K562 (cell line): ENCODE data around the gene CHMP5. TPM values are rescaled to one million over a fixed set of nuclear protein-coding genes. Genes with fewer than 3 reads are reported as not detected.

Experiments
- CBFA2T3 ChIP-seq: fragments of 450-650 bp; IDR thresholded peaks from 2 replicates; pipeline ENCODE4 v1.6.1; 2017
- CBX8 ChIP-seq: fragments of 200-600 bp; sonication (generic); IDR thresholded peaks from 2 replicates; pipeline ENCODE4 v1.6.1; 2012; ENCODE audit warnings: borderline replicate concordance, mixed run types, low read depth, mild to moderate bottlenecking, moderate library complexity, mixed read lengths, low read length, control low read depth, inconsistent platforms; ENCODE audit not compliant: poor library complexity, severe bottlenecking; ENCODE audit errors: extremely low read depth
- HDAC1 ChIP-seq, 2 experiments: fragments of 450-650 bp; IDR thresholded peaks; 2 replicates each; pipeline ENCODE4 v1.6.1; 2016 to 2017; ENCODE audit warnings: inconsistent platforms in 1 of 2, mild to moderate bottlenecking in 1 of 2, moderate library complexity in 1 of 2
- NEUROD1 ChIP-seq: fragments of 150-350 bp; IDR thresholded peaks from 2 replicates; pipeline ENCODE4 v1.6.1; 2014; ENCODE audit warnings: borderline replicate concordance, low read length, low read depth; ENCODE audit not compliant: partially characterized antibody
- PCBP2 ChIP-seq: fragments of 200-400 bp; formaldehyde crosslinking; IDR thresholded peaks from 2 replicates; pipeline ENCODE4 v1.6.1; 2018; ENCODE audit warnings: low read length, low read depth, mild to moderate bottlenecking, moderate library complexity; ENCODE audit not compliant: poor library complexity, severe bottlenecking
- RCOR1 ChIP-seq, 2 experiments: IDR thresholded peaks; 2 replicates each; pipeline ENCODE4 v1.6.1; 2012; ENCODE audit warnings: low read depth in 2 of 2, low read length in 2 of 2, borderline replicate concordance in 1 of 2, improper control_type of control experiment in 1 of 2
- SIX5 ChIP-seq, 2 experiments: IDR thresholded peaks; 2 replicates each; pipeline ENCODE4 v1.6.1; 2011; ENCODE audit warnings: low read length in 2 of 2, borderline replicate concordance in 1 of 2, low read depth in 1 of 2, mild to moderate bottlenecking in 1 of 2, moderate library complexity in 1 of 2; ENCODE audit not compliant: insufficient read depth in 1 of 2
- SMARCA4 ChIP-seq: fragments of 450-650 bp; IDR thresholded peaks from 2 replicates; pipeline ENCODE4 v1.6.1; 2016
- ZNF124 ChIP-seq: sonication (generic); formaldehyde crosslinking; IDR thresholded peaks from 2 replicates; pipeline ENCODE4 v1.8.1; 2022; ENCODE audit warnings: missing genetic modification reagents
- ZNF274 ChIP-seq: IDR thresholded peaks from 2 replicates; pipeline ENCODE4 v1.6.1; 2011; ENCODE audit warnings: low read depth, mild to moderate bottlenecking, low read length, moderate library complexity, borderline replicate concordance
- ZNF696 ChIP-seq: fragments of 250-450 bp; sonication (Bioruptor Pico); conservative IDR thresholded peaks from 2 replicates; pipeline ENCODE4 v1.4.0; 2020; ENCODE audit warnings: mild to moderate bottlenecking, moderate library complexity
- ZNF77 ChIP-seq: fragments of 250-450 bp; sonication (Bioruptor Pico); IDR thresholded peaks from 2 replicates; pipeline ENCODE4 v1.5.0; 2020
- polyA plus RNA-seq, 8 experiments: library from polyadenylated mRNA; depleted of rRNA in 4 of 8; stranded (reverse) in 5 of 8; unstranded in 3 of 8; fragments of >200 nt; fragmentation: Nextera tagmentation in 2 of 8; fragmentation: Illumina TruSeq in 1 of 8; extraction: Ambion mirVana in 2 of 8; extraction: Trizol in 1 of 8; gene quantifications; 2 replicates each; pipeline versions ENCODE4 v1.2.1 to v1.2.3, GENCODE V29; 2011 to 2014; ENCODE audit warnings: inconsistent platforms in 1 of 8, missing spikeins in 1 of 8
- total RNA-seq, 7 experiments: library from RNA; depleted of rRNA in 6 of 7; stranded (reverse); fragments of >200 nt in 6 of 7; fragmentation: Illumina TruSeq in 2 of 7; extraction: Trizol in 2 of 7; gene quantifications; 2 replicates each; pipeline versions ENCODE4 v1.2.1 to v1.2.3, GENCODE V29; 2011 to 2021; ENCODE audit warnings: low replicate concordance in 1 of 7
- TF ChIP-seq, protein P1 (sequence below): fragments of 250-450 bp; sonication (Bioruptor Pico); IDR thresholded peaks from 2 replicates; pipeline ENCODE4 v1.5.0; 2022; ENCODE audit warnings: mild to moderate bottlenecking
- TF ChIP-seq, protein P2 (sequence below): sonication (generic); formaldehyde crosslinking; IDR thresholded peaks from 2 replicates; pipeline ENCODE4 v1.8.1; 2023; ENCODE audit warnings: mild to moderate bottlenecking, missing genetic modification reagents
- TF ChIP-seq, protein P3 (sequence below): sonication (generic); formaldehyde crosslinking; IDR thresholded peaks from 2 replicates; pipeline ENCODE4 v1.8.1; 2023; ENCODE audit warnings: mild to moderate bottlenecking, missing genetic modification reagents
- TF ChIP-seq, protein P4 (sequence below): fragments of 450-650 bp; IDR thresholded peaks from 2 replicates; pipeline ENCODE4 v1.6.1; 2018; ENCODE audit warnings: mild to moderate bottlenecking, low read depth; ENCODE audit not compliant: partially characterized antibody
- TF ChIP-seq, protein P5 (sequence below): fragments of 250-450 bp; sonication (Bioruptor Pico); IDR thresholded peaks from 2 replicates; pipeline ENCODE4 v1.5.1; 2021; ENCODE audit warnings: mild to moderate bottlenecking

CHMP5 gene
- total and polyA plus RNA-seq, 9 of the 15 experiments (the other 6 are each of a cell fraction or from before 2014, with no cell fraction given), result 36.0 to 105 (median 54.9) TPM

DNA sequence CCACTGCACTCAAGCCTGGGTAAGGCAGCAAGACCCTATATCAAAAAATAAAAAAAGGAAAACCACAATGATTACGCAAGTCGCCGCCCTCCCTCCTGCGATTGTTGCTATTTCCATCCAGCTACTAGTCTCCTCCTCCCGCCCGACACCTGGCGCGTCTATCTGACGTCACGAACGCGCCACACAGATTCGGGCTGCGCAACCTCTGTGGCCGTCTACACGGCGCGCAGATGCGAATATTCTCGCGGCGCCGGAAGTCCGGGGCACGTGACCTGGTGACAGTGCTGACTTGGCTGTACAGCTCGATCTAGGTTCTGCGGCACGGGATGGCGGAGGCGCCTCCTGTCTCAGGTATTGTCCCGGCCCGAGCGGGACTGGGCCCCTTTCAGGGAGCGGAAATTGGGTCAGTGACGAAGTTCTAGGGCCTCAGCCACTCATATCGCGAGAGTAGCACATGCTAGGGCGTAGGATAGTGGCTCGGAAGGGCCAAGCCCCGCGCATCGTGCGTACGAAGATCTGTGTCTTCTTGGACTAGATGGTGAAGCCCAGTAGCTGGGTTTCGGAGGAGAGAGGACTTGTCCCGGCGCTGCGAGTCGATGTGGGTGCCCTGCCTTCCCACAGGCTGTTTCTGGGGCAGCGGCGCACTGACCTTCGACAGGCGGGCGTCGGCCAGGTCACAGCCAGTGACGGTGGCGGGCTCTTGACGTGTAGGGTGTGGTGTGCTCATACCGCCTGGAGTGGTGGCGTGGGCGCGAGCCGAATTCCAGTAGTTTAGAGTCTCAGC lies 25.6 kb downstream of the CHMP5 start, which contains the start of gene NFX1 (continued):
- TF ChIP-seq SIX5 (IDR thresholded peaks at IDR 0.05; ENCODE audit: borderline replicate concordance in 1 of 2, insufficient read depth in 1 of 2, low read depth in 1 of 2, low read length in 2 of 2), result no peak; a peak in 1 of 4 replicates
- no peak for TF ChIP-seq ZNF274
- TF ChIP-seq, protein P1, sequence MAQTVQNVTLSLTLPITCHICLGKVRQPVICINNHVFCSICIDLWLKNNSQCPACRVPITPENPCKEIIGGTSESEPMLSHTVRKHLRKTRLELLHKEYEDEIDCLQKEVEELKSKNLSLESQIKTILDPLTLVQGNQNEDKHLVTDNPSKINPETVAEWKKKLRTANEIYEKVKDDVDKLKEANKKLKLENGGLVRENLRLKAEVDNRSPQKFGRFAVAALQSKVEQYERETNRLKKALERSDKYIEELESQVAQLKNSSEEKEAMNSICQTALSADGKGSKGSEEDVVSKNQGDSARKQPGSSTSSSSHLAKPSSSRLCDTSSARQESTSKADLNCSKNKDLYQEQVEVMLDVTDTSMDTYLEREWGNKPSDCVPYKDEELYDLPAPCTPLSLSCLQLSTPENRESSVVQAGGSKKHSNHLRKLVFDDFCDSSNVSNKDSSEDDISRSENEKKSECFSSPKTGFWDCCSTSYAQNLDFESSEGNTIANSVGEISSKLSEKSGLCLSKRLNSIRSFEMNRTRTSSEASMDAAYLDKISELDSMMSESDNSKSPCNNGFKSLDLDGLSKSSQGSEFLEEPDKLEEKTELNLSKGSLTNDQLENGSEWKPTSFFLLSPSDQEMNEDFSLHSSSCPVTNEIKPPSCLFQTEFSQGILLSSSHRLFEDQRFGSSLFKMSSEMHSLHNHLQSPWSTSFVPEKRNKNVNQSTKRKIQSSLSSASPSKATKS (CRISPR knock-in tag), result no peak
- TF ChIP-seq, protein P2, sequence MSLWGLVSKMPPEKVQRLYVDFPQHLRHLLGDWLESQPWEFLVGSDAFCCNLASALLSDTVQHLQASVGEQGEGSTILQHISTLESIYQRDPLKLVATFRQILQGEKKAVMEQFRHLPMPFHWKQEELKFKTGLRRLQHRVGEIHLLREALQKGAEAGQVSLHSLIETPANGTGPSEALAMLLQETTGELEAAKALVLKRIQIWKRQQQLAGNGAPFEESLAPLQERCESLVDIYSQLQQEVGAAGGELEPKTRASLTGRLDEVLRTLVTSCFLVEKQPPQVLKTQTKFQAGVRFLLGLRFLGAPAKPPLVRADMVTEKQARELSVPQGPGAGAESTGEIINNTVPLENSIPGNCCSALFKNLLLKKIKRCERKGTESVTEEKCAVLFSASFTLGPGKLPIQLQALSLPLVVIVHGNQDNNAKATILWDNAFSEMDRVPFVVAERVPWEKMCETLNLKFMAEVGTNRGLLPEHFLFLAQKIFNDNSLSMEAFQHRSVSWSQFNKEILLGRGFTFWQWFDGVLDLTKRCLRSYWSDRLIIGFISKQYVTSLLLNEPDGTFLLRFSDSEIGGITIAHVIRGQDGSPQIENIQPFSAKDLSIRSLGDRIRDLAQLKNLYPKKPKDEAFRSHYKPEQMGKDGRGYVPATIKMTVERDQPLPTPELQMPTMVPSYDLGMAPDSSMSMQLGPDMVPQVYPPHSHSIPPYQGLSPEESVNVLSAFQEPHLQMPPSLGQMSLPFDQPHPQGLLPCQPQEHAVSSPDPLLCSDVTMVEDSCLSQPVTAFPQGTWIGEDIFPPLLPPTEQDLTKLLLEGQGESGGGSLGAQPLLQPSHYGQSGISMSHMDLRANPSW, result no peak
- peak; percentile 30 for TF ChIP-seq CBFA2T3
- peak in 1 of 2 experiments; percentile 56; a peak in 2 of 4 replicates for TF ChIP-seq RCOR1 (IDR thresholded peaks at IDR 0.05; ENCODE audit: borderline replicate concordance in 1 of 2, low read depth in 2 of 2, low read length in 2 of 2)
- TF ChIP-seq CBX8, result no peak
- TF ChIP-seq, protein P3, sequence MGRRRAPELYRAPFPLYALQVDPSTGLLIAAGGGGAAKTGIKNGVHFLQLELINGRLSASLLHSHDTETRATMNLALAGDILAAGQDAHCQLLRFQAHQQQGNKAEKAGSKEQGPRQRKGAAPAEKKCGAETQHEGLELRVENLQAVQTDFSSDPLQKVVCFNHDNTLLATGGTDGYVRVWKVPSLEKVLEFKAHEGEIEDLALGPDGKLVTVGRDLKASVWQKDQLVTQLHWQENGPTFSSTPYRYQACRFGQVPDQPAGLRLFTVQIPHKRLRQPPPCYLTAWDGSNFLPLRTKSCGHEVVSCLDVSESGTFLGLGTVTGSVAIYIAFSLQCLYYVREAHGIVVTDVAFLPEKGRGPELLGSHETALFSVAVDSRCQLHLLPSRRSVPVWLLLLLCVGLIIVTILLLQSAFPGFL, result no peak
- TF ChIP-seq ZNF124, result no peak
- TF ChIP-seq, protein P4, sequence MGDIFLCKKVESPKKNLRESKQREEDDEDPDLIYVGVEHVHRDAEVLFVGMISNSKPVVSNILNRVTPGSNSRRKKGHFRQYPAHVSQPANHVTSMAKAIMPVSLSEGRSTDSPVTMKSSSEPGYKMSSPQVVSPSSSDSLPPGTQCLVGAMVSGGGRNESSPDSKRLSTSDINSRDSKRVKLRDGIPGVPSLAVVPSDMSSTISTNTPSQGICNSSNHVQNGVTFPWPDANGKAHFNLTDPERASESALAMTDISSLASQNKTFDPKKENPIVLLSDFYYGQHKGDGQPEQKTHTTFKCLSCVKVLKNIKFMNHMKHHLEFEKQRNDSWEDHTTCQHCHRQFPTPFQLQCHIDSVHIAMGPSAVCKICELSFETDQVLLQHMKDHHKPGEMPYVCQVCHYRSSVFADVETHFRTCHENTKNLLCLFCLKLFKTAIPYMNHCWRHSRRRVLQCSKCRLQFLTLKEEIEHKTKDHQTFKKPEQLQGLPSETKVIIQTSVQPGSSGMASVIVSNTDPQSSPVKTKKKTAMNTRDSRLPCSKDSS, result no peak
- no peak for TF ChIP-seq ZNF77
- peak in 1 of 2 experiments; percentile 91; a peak in 2 of 4 replicates for TF ChIP-seq HDAC1 (IDR thresholded peaks at IDR 0.05)
- TF ChIP-seq PCBP2, result no peak
- peak; percentile 57 for TF ChIP-seq NEUROD1
- no peak for TF ChIP-seq ZNF696 (CRISPR knock-in tag)
- peak; percentile 62 for TF ChIP-seq SMARCA4
- TF ChIP-seq, protein P5, sequence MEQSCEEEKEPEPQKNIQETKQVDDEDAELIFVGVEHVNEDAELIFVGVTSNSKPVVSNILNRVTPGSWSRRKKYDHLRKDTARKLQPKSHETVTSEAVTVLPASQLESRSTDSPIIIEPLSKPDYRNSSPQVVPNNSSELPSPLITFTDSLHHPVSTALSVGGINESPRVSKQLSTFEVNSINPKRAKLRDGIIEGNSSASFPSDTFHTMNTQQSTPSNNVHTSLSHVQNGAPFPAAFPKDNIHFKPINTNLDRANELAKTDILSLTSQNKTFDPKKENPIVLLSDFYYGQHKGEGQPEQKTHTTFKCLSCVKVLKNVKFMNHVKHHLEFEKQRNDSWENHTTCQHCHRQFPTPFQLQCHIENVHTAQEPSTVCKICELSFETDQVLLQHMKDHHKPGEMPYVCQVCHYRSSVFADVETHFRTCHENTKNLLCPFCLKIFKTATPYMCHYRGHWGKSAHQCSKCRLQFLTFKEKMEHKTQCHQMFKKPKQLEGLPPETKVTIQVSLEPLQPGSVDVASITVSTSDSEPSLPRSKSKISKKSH, result no peak
